GM12878 (cell line): Measurements from ENCODE around the gene TRMU.

ENCODE experiments used
- ATF3 ChIP-seq: IDR thresholded peaks from 2 replicates; pipeline ENCODE4 v1.6.1; 2011; ENCODE audit warnings: low read depth, mild to moderate bottlenecking, low read length, moderate library complexity, borderline replicate concordance; ENCODE audit errors: extremely low read depth
- CEBPZ ChIP-seq: fragments of 150-350 bp; IDR thresholded peaks from 2 replicates; pipeline ENCODE4 v1.6.1; 2016; ENCODE audit warnings: low read depth, low read length
- CHD4 ChIP-seq: fragments of 200-600 bp; sonication (generic); IDR thresholded peaks from 2 replicates; pipeline ENCODE4 v1.6.1; 2016; ENCODE audit warnings: mild to moderate bottlenecking
- CTCF ChIP-seq, 3 experiments: IDR thresholded peaks in 2 of 3; conservative IDR thresholded peaks in 1 of 3; 2 replicates each; pipeline ENCODE4 v1.5.1; 2011; ENCODE audit warnings: low read depth in 3 of 3, low read length in 3 of 3, mild to moderate bottlenecking in 3 of 3, control low read depth in 2 of 3, moderate library complexity in 2 of 3, inconsistent platforms in 1 of 3, mixed read lengths in 1 of 3; ENCODE audit not compliant: control insufficient read depth in 2 of 3, insufficient read depth in 1 of 3; ENCODE audit errors: extremely low read depth in 1 of 3
- GABPA ChIP-seq: IDR thresholded peaks from 2 replicates; pipeline ENCODE4 v1.6.1; 2014; ENCODE audit warnings: antibody characterized with exemption, low read depth, mild to moderate bottlenecking, inconsistent platforms
- HDAC2 ChIP-seq: fragments of 200-600 bp; sonication (generic); IDR thresholded peaks from 2 replicates; pipeline ENCODE4 v1.6.1; 2017
- KDM1A ChIP-seq: fragments of 200-600 bp; sonication (generic); IDR thresholded peaks from 2 replicates; pipeline ENCODE4 v1.6.1; 2016; ENCODE audit warnings: borderline replicate concordance
- LARP7 ChIP-seq: fragments of 450-650 bp; IDR thresholded peaks from 2 replicates; pipeline ENCODE4 v1.6.1; 2017; ENCODE audit warnings: mild to moderate bottlenecking
- PAX5 ChIP-seq: IDR thresholded peaks from 2 replicates; pipeline ENCODE4 v1.6.1; 2011; ENCODE audit warnings: low read depth, low read length, borderline replicate concordance
- POLR2A ChIP-seq: IDR thresholded peaks from 2 replicates; pipeline ENCODE4 v1.6.1; 2011; ENCODE audit warnings: low read depth, mild to moderate bottlenecking, low read length
- ZBTB11 ChIP-seq: fragments of 450-650 bp; formaldehyde crosslinking; IDR thresholded peaks from 2 replicates; pipeline ENCODE4 v1.5.0; 2022; ENCODE audit warnings: mild to moderate bottlenecking, missing genetic modification characterization

- TF ChIP-seq CTCF (IDR thresholded peaks at IDR 0.05 in 2 of 3, conservative IDR thresholded peaks at IDR 0.05 in 1 of 3; ENCODE audit: control insufficient read depth in 2 of 3, extremely low read depth in 1 of 3, insufficient read depth in 1 of 3, low read depth in 3 of 3, low read length in 3 of 3) (no peak), ATF3 (no peak), CHD4 (no peak), CEBPZ (no peak), HDAC2 (no peak), KDM1A (no peak), GABPA (no peak), POLR2A (no peak), PAX5 (no peak), LARP7 (no peak), ZBTB11 (no peak)
These were observed 31.5 kb downstream of the TRMU start for GRCh38 chr22:46366801-46367706.
